Peyer's patch (tissue), 4 donors: Measurements from ENCODE around the gene RFX8. TPM values are rescaled to one million over a fixed set of nuclear protein-coding genes. Genes with fewer than 3 reads are reported as not detected.
"Not testable (repeated sequence)": the region's sequence is repeated elsewhere in the genome, so short reads cannot be mapped to it uniquely, and the experiment has no call there.

Experiments used
- DNase-seq, 3 donors: peaks; one replicate each; pipeline ENCODE4 v3.0.0-alpha.2; 2017 to 2019
- H3K27ac ChIP-seq, 4 donors: fragments of 200-600 bp; sonication (generic); one replicate each; pipeline ENCODE4 v1.5.1; 2016 to 2019
- H3K27me3 ChIP-seq, 2 donors: fragments of 200-600 bp; sonication (generic); one replicate each; pipeline ENCODE4 v1.5.1; 2019
- H3K36me3 ChIP-seq, 3 donors: fragments of 200-600 bp; sonication (generic); one replicate each; pipeline ENCODE4 v1.5.1; 2016 to 2019
- H3K4me1 ChIP-seq, 4 donors: fragments of 200-600 bp; sonication (generic); one replicate each; pipeline ENCODE4 v1.5.1; 2016 to 2019
- H3K4me3 ChIP-seq, 4 donors: fragments of 200-600 bp; sonication (generic); 1 replicate in 3 of 4; 2 replicates in 1 of 4; pipeline ENCODE4 v1.5.1; 2016 to 2019; ENCODE audit warnings: mild to moderate bottlenecking in 1 of 4
- H3K9me3 ChIP-seq, 4 donors: fragments of 200-600 bp; sonication (generic); one replicate each; pipeline ENCODE4 v1.5.1; 2016 to 2019; ENCODE audit warnings: mild to moderate bottlenecking in 1 of 4
- CTCF ChIP-seq, 6 experiments: fragments of 450-650 bp in 4 of 6; fragments of 200-600 bp in 2 of 6; sonication (generic) in 1 of 6; IDR thresholded peaks; one replicate each; pipeline ENCODE4 v1.5.1; 2017 to 2019; ENCODE audit warnings: antibody characterized with exemption in 6 of 6, mild to moderate bottlenecking in 3 of 6, moderate library complexity in 1 of 6
- POLR2A ChIP-seq, 2 donors: fragments of 450-650 bp; IDR thresholded peaks; one replicate each; pipeline ENCODE4 v1.5.1; 2017; ENCODE audit warnings: antibody characterized with exemption in 2 of 2, mild to moderate bottlenecking in 2 of 2, moderate library complexity in 2 of 2
- total RNA-seq, 4 donors: library from RNA; depleted of rRNA; stranded (reverse); fragments of >200 nt; gene quantifications; one replicate each; pipeline ENCODE4 v1.1.0, GENCODE V29; 2016

Gene RFX8
- total RNA-seq, 4 donors from 2014 or later = not detected

DNA sequence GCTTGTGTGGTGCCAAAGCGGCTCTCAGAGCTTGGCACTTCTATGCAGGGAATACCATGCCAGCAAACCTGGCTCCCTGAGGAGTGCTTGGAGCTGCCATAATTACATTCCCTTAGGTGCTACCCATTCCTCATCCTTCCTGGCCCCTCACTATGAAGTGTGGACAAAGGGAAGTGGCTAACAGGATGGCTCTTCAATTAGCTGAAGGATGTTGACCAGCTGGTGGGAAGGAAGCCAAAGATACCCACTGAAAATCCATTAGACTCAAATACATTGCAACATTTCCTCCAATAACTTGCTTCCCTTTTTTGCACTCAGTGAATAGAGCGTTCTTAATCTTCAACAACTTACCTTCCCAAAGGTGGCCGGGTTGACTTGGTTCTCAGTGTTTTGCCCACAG is 8.5 kb downstream of the RFX8 start:
- DNase-seq = no peak
- H3K4me3 ChIP-seq = no peak overlapping the region
- TF ChIP-seq CTCF (IDR thresholded peaks at IDR 0.05) (no peak), POLR2A (IDR thresholded peaks at IDR 0.05) (no peak)
- no peaks in the 10 kb centered on the region for H3K36me3 ChIP-seq
- H3K27me3 ChIP-seq = no peaks in the 10 kb centered on the region
- no peaks in the 10 kb centered on the region for H3K4me1 ChIP-seq
- H3K27ac ChIP-seq = no peak overlapping the region
- H3K9me3 ChIP-seq = no peaks in the 10 kb centered on the region

DNA sequence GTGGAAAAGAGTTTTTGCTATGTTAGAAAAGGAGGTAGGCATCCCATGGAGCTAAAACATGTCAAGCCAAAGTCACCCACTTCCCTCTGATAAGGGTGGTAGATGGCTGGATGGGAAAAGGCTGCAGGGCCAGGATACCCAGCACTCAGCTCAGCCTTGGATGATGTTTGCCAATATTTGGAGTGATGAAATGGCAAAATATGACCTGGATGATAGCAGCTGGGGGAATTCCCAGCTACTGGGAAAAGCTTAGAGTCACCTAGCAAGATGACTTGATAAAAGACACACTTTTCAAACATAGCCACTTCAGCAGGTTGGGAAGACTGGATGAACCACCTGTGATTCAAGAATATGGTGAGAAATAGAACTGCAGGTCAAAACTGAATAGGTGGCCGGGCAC is 10.1 kb downstream of the RFX8 start:
- no peak overlapping the region for H3K4me3 ChIP-seq
- DNase-seq = no peak
- no peaks in the 10 kb centered on the region for H3K27me3 ChIP-seq
- no peaks in the 10 kb centered on the region for H3K9me3 ChIP-seq
- H3K4me1 ChIP-seq = no peaks in the 10 kb centered on the region
- TF ChIP-seq POLR2A (IDR thresholded peaks at IDR 0.05) = no peak
- no peak for TF ChIP-seq CTCF (IDR thresholded peaks at IDR 0.05)
- H3K27ac ChIP-seq = no peak overlapping the region
- no peaks in the 10 kb centered on the region for H3K36me3 ChIP-seq

GRCh38 chr2:101463911-101464641 is 10.8 kb downstream of the RFX8 start:
- H3K27me3 ChIP-seq = no peaks in the 10 kb centered on the region
- H3K4me1 ChIP-seq = no peaks in the 10 kb centered on the region
- no peak for DNase-seq
- no peaks in the 10 kb centered on the region for H3K9me3 ChIP-seq
- no peak overlapping the region for H3K27ac ChIP-seq
- H3K4me3 ChIP-seq = no peak overlapping the region
- TF ChIP-seq POLR2A (IDR thresholded peaks at IDR 0.05) (no peak), CTCF (IDR thresholded peaks at IDR 0.05) (no peak)
- H3K36me3 ChIP-seq = no peaks in the 10 kb centered on the region

DNA sequence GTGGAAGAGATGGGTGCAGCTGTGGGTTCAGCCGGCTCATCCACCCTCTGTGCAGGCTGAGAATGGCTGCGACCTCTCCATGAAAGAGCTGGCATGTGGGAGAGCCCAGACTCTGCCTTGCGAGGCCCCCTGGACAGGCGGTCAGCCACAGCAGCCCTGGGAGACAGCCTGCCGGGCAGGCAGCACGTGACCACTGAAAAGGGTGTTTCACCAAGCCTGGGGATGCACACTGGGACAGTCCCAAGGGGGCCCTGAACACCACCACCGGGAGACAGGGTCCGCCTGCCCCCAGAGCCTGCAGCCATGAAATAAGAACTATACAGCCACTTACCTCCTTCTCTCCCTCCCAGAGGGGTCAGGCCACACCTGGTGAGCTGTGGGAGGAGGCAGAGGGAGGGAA is 11.5 kb downstream of the RFX8 start:
- no peaks in the 10 kb centered on the region for H3K4me1 ChIP-seq
- no peaks in the 10 kb centered on the region for H3K27me3 ChIP-seq
- H3K27ac ChIP-seq = no peak overlapping the region

GRCh38 chr2:101461381-101461780 is 13.5 kb downstream of the RFX8 start:
- Histone ChIP-seq H3K36me3 (no peaks in the 10 kb centered on the region), H3K4me3 (no peak overlapping the region), H3K27ac (no peak overlapping the region), H3K4me1 (no peaks in the 10 kb centered on the region), H3K9me3 (no peaks in the 10 kb centered on the region), H3K27me3 (no peaks in the 10 kb centered on the region)
- no peak for DNase-seq
- TF ChIP-seq POLR2A (IDR thresholded peaks at IDR 0.05) (no peak), CTCF (IDR thresholded peaks at IDR 0.05) (no peak)

More for the DNA sequence above, 11.5 kb downstream of the RFX8 start:
- Histone ChIP-seq H3K4me3 (no peak overlapping the region), H3K36me3 (no peaks in the 10 kb centered on the region), H3K9me3 (no peaks in the 10 kb centered on the region)
- TF ChIP-seq POLR2A (IDR thresholded peaks at IDR 0.05) (no peak), CTCF (IDR thresholded peaks at IDR 0.05) (no peak)
- DNase-seq = no peak

DNA sequence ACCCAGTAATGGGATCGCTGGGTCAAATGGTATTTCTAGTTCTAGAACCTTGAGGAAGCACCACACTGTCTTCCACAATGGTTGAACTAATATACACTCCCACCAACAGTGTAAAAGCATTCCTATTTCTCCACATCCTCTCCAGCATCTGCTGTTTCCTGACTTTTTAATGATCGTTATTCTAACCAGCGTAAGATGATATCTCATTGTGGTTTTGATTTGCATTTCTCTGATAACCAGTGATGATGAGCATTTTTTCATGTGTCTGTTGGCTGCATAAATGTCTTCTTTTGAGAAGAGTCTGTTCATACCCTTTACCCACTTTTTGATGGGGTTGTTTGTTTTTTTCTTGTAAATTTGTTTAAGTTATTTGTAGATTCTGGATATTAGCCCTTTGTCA is 20.5 kb downstream of the RFX8 start:
- not testable (repeated sequence) for H3K9me3 ChIP-seq, H3K27me3 ChIP-seq, H3K27ac ChIP-seq, H3K36me3 ChIP-seq, H3K4me3 ChIP-seq, H3K4me1 ChIP-seq, DNase-seq
